HCT116 (cell line): Measurements from ENCODE around the gene SULT2B1. TPM values are rescaled to one million over a fixed set of nuclear protein-coding genes. Genes with fewer than 3 reads are reported as not detected.
A peak's percentile ranks its signal among the peaks of the same experiment; 100 is the strongest.

Experiments used
- ATAC-seq: fragments of 200-7000 bp; cut with Tn5 transposase; 2 replicates; pipeline ENCODE4 v1.9.1; 2020; ENCODE audit warnings: mild to moderate bottlenecking, moderate library complexity
- BruUV-seq: library from RNA; stranded (reverse); fragments of 400-500 nt; replicated peaks from 2 replicates; lab custom pipeline; 2021; lab: Mats Ljungman, UMichigan
- CTCF ChIA-PET: fragments of 300-600 bp; sonication (Branson Sonifier 250); formaldehyde crosslinking; loops from one replicate; lab custom pipeline; 2021; ENCODE audit warnings: antibody characterized with exemption; lab: Charles Lee
- POLR2A ChIA-PET: fragments of 300-600, 350-600 bp; sonication (Branson Sonifier 250); formaldehyde crosslinking; loops from one replicate; lab custom pipeline; 2021; ENCODE audit warnings: antibody characterized with exemption; lab: Charles Lee
- RAD21 ChIA-PET, 2 experiments: fragments of 300-600 bp; sonication (Branson Sonifier 250); formaldehyde crosslinking; loops; one replicate each; lab custom pipeline; 2023; ENCODE audit warnings: low total read pairs in 2 of 2; ENCODE audit not compliant: uncharacterized antibody in 2 of 2, unreplicated experiment in 2 of 2, low non-redundant PET in 1 of 2; lab: Charles Lee
- DNase-seq: peaks from one replicate; pipeline ENCODE4 v3.0.0-alpha.2; 2010; ENCODE audit warnings: low read depth, low spot score
- H2AFZ ChIP-seq: fragments of 200-600 bp; shearing (Covaris generic), sonication (generic); 2 replicates; pipeline ENCODE4 v1.6.1; 2017; ENCODE audit warnings: low read depth, mixed run types, mixed read lengths, antibody characterized with exemption, low read length; ENCODE audit not compliant: poor library complexity, severe bottlenecking
- H3K27ac ChIP-seq: 2 replicates; pipeline ENCODE4 v1.5.1; 2012; ENCODE audit warnings: low read depth, low read length
- H3K27me3 ChIP-seq: fragments of 200-600 bp; sonication (generic); 2 replicates; pipeline ENCODE4 v1.6.1; 2016; ENCODE audit warnings: mixed run types, low read length, mixed read lengths; ENCODE audit not compliant: insufficient read depth
- H3K36me3 ChIP-seq, 2 experiments: fragments of 200-500 bp in 1 of 2; fragments of 200-600 bp in 1 of 2; sonication (Bioruptor generic) in 1 of 2; sonication (generic) in 1 of 2; 2 replicates each; pipeline versions ENCODE4 v1.5.1 to v1.6.1; 2014 to 2016; ENCODE audit warnings: low read length in 2 of 2, inconsistent platforms in 1 of 2, mixed read lengths in 1 of 2, mixed run types in 1 of 2; ENCODE audit not compliant: insufficient read depth in 2 of 2, control insufficient read depth in 1 of 2
- H3K4me1 ChIP-seq, 2 experiments: fragments of 200-600 bp in 1 of 2; sonication (generic) in 1 of 2; 2 replicates each; pipeline versions ENCODE4 v1.5.1 to v1.6.1; 2012 to 2017; ENCODE audit warnings: low read length in 2 of 2, inconsistent platforms in 1 of 2, mild to moderate bottlenecking in 1 of 2, mixed read lengths in 1 of 2, mixed run types in 1 of 2, moderate library complexity in 1 of 2; ENCODE audit not compliant: insufficient read depth in 2 of 2, control insufficient read depth in 1 of 2
- H3K4me2 ChIP-seq: fragments of 200-600 bp; sonication (generic); 2 replicates; pipeline ENCODE4 v1.6.1; 2017; ENCODE audit warnings: mixed run types, low read length, mixed read lengths
- H3K4me3 ChIP-seq, 2 experiments: fragments of 200-600 bp in 1 of 2; sonication (generic) in 1 of 2; replicated peaks in 1 of 2; 2 replicates each; pipeline ENCODE4 v1.5.1; 2011 to 2016; ENCODE audit warnings: low read length in 2 of 2, control low read depth in 1 of 2, low read depth in 1 of 2, mild to moderate bottlenecking in 1 of 2, mixed read lengths in 1 of 2, mixed run types in 1 of 2
- H3K79me2 ChIP-seq: fragments of 200-600 bp; sonication (generic); 2 replicates; pipeline ENCODE4 v1.6.1; 2017; ENCODE audit warnings: mild to moderate bottlenecking, mixed run types, low read length, moderate library complexity, mixed read lengths; ENCODE audit not compliant: insufficient read depth
- H3K9ac ChIP-seq: fragments of 200-600 bp; sonication (generic); 2 replicates; pipeline ENCODE4 v1.6.1; 2016; ENCODE audit warnings: low read length, mixed read lengths
- H3K9me2 ChIP-seq: fragments of 200-600 bp; sonication (generic), shearing (Covaris generic); 2 replicates; pipeline ENCODE4 v1.6.1; 2017; ENCODE audit warnings: mixed run types, mild to moderate bottlenecking, moderate library complexity; ENCODE audit not compliant: insufficient read depth
- H3K9me3 ChIP-seq, 2 experiments: fragments of 200-500 bp in 1 of 2; fragments of 200-600 bp in 1 of 2; sonication (Bioruptor generic) in 1 of 2; sonication (generic) in 1 of 2; 2 replicates each; pipeline ENCODE4 v1.6.1; 2014 to 2017; ENCODE audit warnings: low read length in 2 of 2, mixed read lengths in 2 of 2, inconsistent platforms in 1 of 2, low read depth in 1 of 2, mild to moderate bottlenecking in 1 of 2, mixed run types in 1 of 2, moderate library complexity in 1 of 2; ENCODE audit not compliant: control insufficient read depth in 1 of 2, insufficient read depth in 1 of 2
- H4K20me1 ChIP-seq: fragments of 200-600 bp; sonication (generic), shearing (Covaris generic); 2 replicates; pipeline ENCODE4 v1.6.1; 2017; ENCODE audit warnings: mixed run types, mild to moderate bottlenecking, moderate library complexity; ENCODE audit not compliant: insufficient read depth
- CBX3 ChIP-seq: IDR thresholded peaks from 2 replicates; pipeline ENCODE4 v1.6.1; 2012; ENCODE audit warnings: low read depth
- CEBPB ChIP-seq: IDR thresholded peaks from 2 replicates; pipeline ENCODE4 v1.6.1; 2012; ENCODE audit warnings: low read depth
- CTCF ChIP-seq, 3 experiments: fragments of 200-600 bp in 1 of 3; sonication (generic) in 1 of 3; IDR thresholded peaks in 2 of 3; conservative IDR thresholded peaks in 1 of 3; 2 replicates each; pipeline ENCODE4 v1.5.1; 2012 to 2017; ENCODE audit warnings: low read depth in 2 of 3, low read length in 2 of 3, antibody characterized with exemption in 1 of 3, borderline replicate concordance in 1 of 3, control low read depth in 1 of 3, mild to moderate bottlenecking in 1 of 3, mixed read lengths in 1 of 3, mixed run types in 1 of 3, moderate library complexity in 1 of 3; ENCODE audit not compliant: insufficient read depth in 1 of 3
- EGR1 ChIP-seq: IDR thresholded peaks from 2 replicates; pipeline ENCODE4 v1.6.1; 2012; ENCODE audit warnings: low read depth
- EZH2 ChIP-seq: fragments of 200-600 bp; sonication (generic); IDR thresholded peaks from 2 replicates; pipeline ENCODE4 v1.6.1; 2017; ENCODE audit warnings: antibody characterized with exemption, mixed run types
- EZH2phosphoT487 ChIP-seq: fragments of 200-600 bp; IDR thresholded peaks from 2 replicates; pipeline ENCODE4 v1.6.1; 2018; ENCODE audit warnings: antibody characterized with exemption, borderline replicate concordance
- FOSL1 ChIP-seq: IDR thresholded peaks from 2 replicates; pipeline ENCODE4 v1.6.1; 2012; ENCODE audit warnings: low read depth
- JUND ChIP-seq: IDR thresholded peaks from 2 replicates; pipeline ENCODE4 v1.6.1; 2012
- MAX ChIP-seq: IDR thresholded peaks from 2 replicates; pipeline ENCODE4 v1.6.1; 2012
- POLR2A ChIP-seq: IDR thresholded peaks from 2 replicates; pipeline ENCODE4 v1.7.0; 2011; ENCODE audit warnings: borderline replicate concordance; ENCODE audit not compliant: insufficient read depth, insufficient read length; ENCODE audit errors: extremely low read depth
- RAD21 ChIP-seq: IDR thresholded peaks from 2 replicates; pipeline ENCODE4 v1.6.1; 2012; ENCODE audit warnings: low read depth, mild to moderate bottlenecking
- SP1 ChIP-seq: IDR thresholded peaks from 2 replicates; pipeline ENCODE4 v1.6.1; 2012; ENCODE audit warnings: low read depth
- TCF7L2 ChIP-seq: IDR thresholded peaks from 2 replicates; pipeline ENCODE4 v1.7.0; 2011; ENCODE audit warnings: borderline replicate concordance, inconsistent platforms; ENCODE audit not compliant: insufficient read depth, insufficient read length; ENCODE audit errors: extremely low read depth
- ZFX ChIP-seq: fragments of 450-650 bp; IDR thresholded peaks from 2 replicates; pipeline ENCODE4 v1.6.1; 2017
- ZNF274 ChIP-seq: fragments of 200-500 bp; sonication (Bioruptor generic); IDR thresholded peaks from 2 replicates; pipeline ENCODE4 v1.6.1; 2014; ENCODE audit warnings: mild to moderate bottlenecking, low read depth, low read length, inconsistent platforms
- intact Hi-C: fragments of 100-400 bp; cut with micrococcal nuclease; formaldehyde crosslinking; loops from 2 replicates; pipeline ENCODE4 v1.10.0; 2022
- total RNA-seq: library from RNA; stranded (reverse); gene quantifications from one replicate; pipeline ENCODE4 v1.2.1, GENCODE V29; 2021; ENCODE audit not compliant: unreplicated experiment

Gene SULT2B1
- total RNA-seq, 1 experiment from 2014 or later = 4.8 TPM

- ChIA-PET RAD21 (interaction anchor here in 1 of 2 experiments (0.6 kb wide), 1 partner anchor 11 kb away, joined by 3 read pairs; no protein-coding TSS in a partner anchor), POLR2A (interaction anchor here (0.9 to 1.3 kb wide), 6 partner anchors 9 to 121 kb away, joined by 4 to 7 read pairs (median 4); partner anchors contain the start of gene FAM83E), CTCF (interaction anchor here (1.0 kb wide), 1 partner anchor 219 kb away, joined by 3 read pairs; no protein-coding TSS in a partner anchor)
- TF ChIP-seq SP1 = no peak
- TF ChIP-seq ZFX = no peak
- no peak for TF ChIP-seq ZNF274
- TF ChIP-seq JUND = no peak
- TF ChIP-seq EZH2 = no peak
- TF ChIP-seq CTCF (IDR thresholded peaks at IDR 0.05 in 2 of 3, conservative IDR thresholded peaks at IDR 0.05 in 1 of 3; ENCODE audit: borderline replicate concordance in 1 of 3, insufficient read depth in 1 of 3, low read depth in 2 of 3, low read length in 2 of 3) = no peak
- no peak for TF ChIP-seq RAD21
- TF ChIP-seq MAX = no peak
- no peak for TF ChIP-seq CEBPB
- no peak for TF ChIP-seq CBX3
- TF ChIP-seq EGR1 = no peak
- no peak for TF ChIP-seq POLR2A
- TF ChIP-seq TCF7L2 = no peak
- TF ChIP-seq EZH2phosphoT487 = no peak
- TF ChIP-seq FOSL1 = no peak
- Histone ChIP-seq H3K79me2 (peaks cover 36% of the 10 kb centered on the region), H3K36me3 (peaks cover 0 to 1% of the 10 kb centered on the region in 2 experiments; a peak in 2 of 4 replicates), H3K9ac (peak overlapping the region; percentile 49), H3K4me1 (peaks cover 23 to 34% of the 10 kb centered on the region in 2 experiments), H3K4me2 (peak overlapping the region; percentile 82), H3K27ac (peak overlapping the region; percentile 64), H3K27me3 (no peaks in the 10 kb centered on the region), H3K9me3 (no peaks in the 10 kb centered on the region), H2AFZ (no peak overlapping the region), H3K4me3 (peak overlapping the region; percentile 36 to 40), H3K9me2 (no peaks in the 10 kb centered on the region), H4K20me1 (no peaks in the 10 kb centered on the region)
- ATAC-seq = no peak
- intact Hi-C loops = no loop called here
- BruUV-seq = no TSS peak
- no peak for DNase-seq
These were observed 71.6 kb downstream of the SULT2B1 start for GRCh38 chr19:48623556-48624066.
